ENCODE results near the gene FIBCD1. TPM values are rescaled to one million over a fixed set of nuclear protein-coding genes. Genes with fewer than 3 reads are reported as not detected.

FIBCD1 gene
- total RNA-seq, 2 donors from 2014 or later = 1.0 to 2.2 TPM

GRCh38 chr9:130940693-130941576, 1.9 kb upstream of the FIBCD1 start:
- ATAC-seq = peak; percentile 49 to 78
- peak; percentile 63 for DNase-seq
- intact Hi-C loops (cut with DNase I) = loop anchor here (2.0 to 10.0 kb wide), 3 partner anchors 54 to 234 kb away; no protein-coding TSS in a partner anchor

- intact Hi-C loops (cut with DNase I) = loop anchor here (2.0 to 10.0 kb wide), 3 partner anchors 55 to 233 kb away; no protein-coding TSS in a partner anchor
- no peak for DNase-seq
- ATAC-seq = no peak
Observed at GRCh38 chr9:130940027-130940549, 1.0 kb upstream of the FIBCD1 start.

GRCh38 chr9:130939405-130940026, 469 bp upstream of the FIBCD1 start:
- no peak for DNase-seq
- intact Hi-C loops (cut with DNase I) = loop anchor here (2.0 to 10.0 kb wide), 4 partner anchors 55 to 233 kb away; no protein-coding TSS in a partner anchor
- peak in 1 of 2 donors; percentile 4 for ATAC-seq

- intact Hi-C loops (cut with DNase I) = loop anchor here in 1 of 2 donors (5.0 kb wide), 1 partner anchor 71 kb away; no protein-coding TSS in a partner anchor
- ATAC-seq = no peak
- no peak for DNase-seq
Observed at GRCh38 chr9:130938184-130938651, 829 bp downstream of the FIBCD1 start.

- DNase-seq (no peak), ATAC-seq (no peak)
- intact Hi-C loops (cut with DNase I) = loop anchor here in 1 of 2 donors (5.0 kb wide), 1 partner anchor 70 kb away; no protein-coding TSS in a partner anchor
Observed at GRCh38 chr9:130937146-130938076, 1.6 kb downstream of the FIBCD1 start.

- ATAC-seq (peak in 1 of 2 donors; percentile 11), DNase-seq (no peak)
- intact Hi-C loops (cut with DNase I) = loop anchor here in 1 of 2 donors (5.0 kb wide), 1 partner anchor 69 kb away; no protein-coding TSS in a partner anchor
Observed at GRCh38 chr9:130936285-130937117, 2.5 kb downstream of the FIBCD1 start.

GRCh38 chr9:130935648-130936271, 3.3 kb downstream of the FIBCD1 start:
- no peak for DNase-seq
- no peak for ATAC-seq
- intact Hi-C loops (cut with DNase I) = loop anchor here in 1 of 2 donors (5.0 kb wide), 1 partner anchor 68 kb away; no protein-coding TSS in a partner anchor

GRCh38 chr9:130934702-130935647, 4.1 kb downstream of the FIBCD1 start:
- DNase-seq (no peak), ATAC-seq (no peak)
- intact Hi-C loops (cut with DNase I) = loop anchor here in 1 of 2 donors (5.0 kb wide), 1 partner anchor 68 kb away; no protein-coding TSS in a partner anchor

- intact Hi-C loops (cut with DNase I) = no loop called here
Observed at GRCh38 chr9:130934246-130934645, 4.8 kb downstream of the FIBCD1 start.

GRCh38 chr9:130933114-130934046, 5.7 kb downstream of the FIBCD1 start:
- DNase-seq (no peak), ATAC-seq (peak; percentile 23 to 64)
- intact Hi-C loops (cut with DNase I) = loop anchor here in 1 of 2 donors (2.0 kb wide), 1 partner anchor 63 kb away; no protein-coding TSS in a partner anchor

More at GRCh38 chr9:130934246-130934645, 4.8 kb downstream of the FIBCD1 start:
- ATAC-seq (no peak), DNase-seq (no peak)

GRCh38 chr9:130932255-130933079, 6.6 kb downstream of the FIBCD1 start:
- ATAC-seq (peak; percentile 84), DNase-seq (peak; percentile 76)
- intact Hi-C loops (cut with DNase I) = loop anchor here in 1 of 2 donors (2.0 kb wide), 1 partner anchor 62 kb away; no protein-coding TSS in a partner anchor

- DNase-seq (no peak), ATAC-seq (no peak)
- intact Hi-C loops (cut with DNase I) = loop anchor here in 1 of 2 donors (2.0 kb wide), 1 partner anchor 61 kb away; no protein-coding TSS in a partner anchor
Observed at GRCh38 chr9:130931508-130932254, 7.4 kb downstream of the FIBCD1 start.

- DNase-seq = no peak
- intact Hi-C loops (cut with DNase I) = no loop called here
- no peak for ATAC-seq
Observed at GRCh38 chr9:130930804-130931349, 8.2 kb downstream of the FIBCD1 start.

Data from left cardiac atrium (tissue), 4 donors.